ENCODE results near the gene PCNP.

GRCh38 chr3:101618726-101619125 lies 44.7 kb downstream of the PCNP start:
- TF ChIP-seq, protein P1, sequence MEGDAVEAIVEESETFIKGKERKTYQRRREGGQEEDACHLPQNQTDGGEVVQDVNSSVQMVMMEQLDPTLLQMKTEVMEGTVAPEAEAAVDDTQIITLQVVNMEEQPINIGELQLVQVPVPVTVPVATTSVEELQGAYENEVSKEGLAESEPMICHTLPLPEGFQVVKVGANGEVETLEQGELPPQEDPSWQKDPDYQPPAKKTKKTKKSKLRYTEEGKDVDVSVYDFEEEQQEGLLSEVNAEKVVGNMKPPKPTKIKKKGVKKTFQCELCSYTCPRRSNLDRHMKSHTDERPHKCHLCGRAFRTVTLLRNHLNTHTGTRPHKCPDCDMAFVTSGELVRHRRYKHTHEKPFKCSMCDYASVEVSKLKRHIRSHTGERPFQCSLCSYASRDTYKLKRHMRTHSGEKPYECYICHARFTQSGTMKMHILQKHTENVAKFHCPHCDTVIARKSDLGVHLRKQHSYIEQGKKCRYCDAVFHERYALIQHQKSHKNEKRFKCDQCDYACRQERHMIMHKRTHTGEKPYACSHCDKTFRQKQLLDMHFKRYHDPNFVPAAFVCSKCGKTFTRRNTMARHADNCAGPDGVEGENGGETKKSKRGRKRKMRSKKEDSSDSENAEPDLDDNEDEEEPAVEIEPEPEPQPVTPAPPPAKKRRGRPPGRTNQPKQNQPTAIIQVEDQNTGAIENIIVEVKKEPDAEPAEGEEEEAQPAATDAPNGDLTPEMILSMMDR (IDR thresholded peaks at IDR 0.05): no peak
- no peak for TF ChIP-seq POLR2A (IDR thresholded peaks at IDR 0.05)
